ENCODE data around the gene WDR33.

The WDR33 gene

GRCh38 chr2:127653421-127654083, 157.4 kb downstream of the WDR33 start:
- DNase-seq, result no peak

DNA sequence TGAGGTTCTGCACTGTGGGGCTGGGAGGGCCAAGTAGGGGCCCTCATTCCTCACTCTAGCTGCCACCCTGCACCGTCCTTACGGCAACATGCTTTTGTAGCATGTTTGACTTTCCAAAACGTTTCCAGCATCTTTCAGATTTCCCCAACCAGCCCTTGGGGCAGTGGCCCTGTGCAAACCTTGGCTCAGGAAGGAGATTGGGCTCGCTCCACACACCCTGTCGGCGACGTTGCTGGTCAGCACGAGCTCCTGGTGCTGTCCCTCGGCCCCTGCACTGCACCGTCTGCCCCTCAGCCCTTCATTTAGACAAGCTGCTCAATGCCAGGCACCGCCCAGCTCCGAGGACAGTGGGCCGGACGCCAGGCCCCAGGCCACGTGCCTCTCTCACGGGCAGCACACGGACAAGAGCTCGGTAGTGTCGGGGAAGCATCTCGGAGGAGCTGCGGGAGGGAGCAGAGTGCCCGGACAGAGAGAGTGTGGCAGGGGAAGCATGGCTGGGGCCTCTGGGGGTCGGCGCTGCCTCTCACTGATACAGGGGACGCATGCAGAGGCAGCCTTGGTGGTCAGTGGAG, 158.1 kb downstream of the WDR33 start:
- no peak for DNase-seq

GRCh38 chr2:127651971-127652550, 158.9 kb downstream of the WDR33 start:
- DNase-seq, result peak; percentile 64

DNA sequence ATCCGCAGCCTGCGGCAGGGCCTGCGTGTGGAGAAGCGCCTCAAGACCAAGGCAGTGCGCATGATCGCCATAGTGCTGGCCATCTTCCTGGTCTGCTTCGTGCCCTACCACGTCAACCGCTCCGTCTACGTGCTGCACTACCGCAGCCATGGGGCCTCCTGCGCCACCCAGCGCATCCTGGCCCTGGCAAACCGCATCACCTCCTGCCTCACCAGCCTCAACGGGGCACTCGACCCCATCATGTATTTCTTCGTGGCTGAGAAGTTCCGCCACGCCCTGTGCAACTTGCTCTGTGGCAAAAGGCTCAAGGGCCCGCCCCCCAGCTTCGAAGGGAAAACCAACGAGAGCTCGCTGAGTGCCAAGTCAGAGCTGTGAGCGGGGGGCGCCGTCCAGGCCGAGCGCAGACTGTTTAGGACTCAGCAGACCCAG, 159.6 kb downstream of the WDR33 start:
- DNase-seq, result no peak
